K562 (cell line): ENCODE results near the gene DDX23. TPM values are rescaled to one million over a fixed set of nuclear protein-coding genes. Genes with fewer than 3 reads are reported as not detected.

Experiments used
- DNMT1 ChIP-seq: fragments of 450-650 bp; IDR thresholded peaks from 2 replicates; pipeline ENCODE4 v1.6.1; 2016; ENCODE audit warnings: antibody characterized with exemption, mild to moderate bottlenecking
- FOS ChIP-seq: IDR thresholded peaks from 3 replicates; pipeline ENCODE4 v1.6.1; 2011; ENCODE audit not compliant: insufficient read length; ENCODE audit errors: extremely low read depth
- KLF13 ChIP-seq: fragments of 450-650 bp; IDR thresholded peaks from 2 replicates; pipeline ENCODE4 v1.6.1; 2016; ENCODE audit warnings: missing genetic modification characterization, low read depth, mild to moderate bottlenecking, missing compliant biosample characterization, moderate library complexity, borderline replicate concordance
- PHB ChIP-seq: fragments of 250-450 bp; sonication (Bioruptor Pico); IDR thresholded peaks from 2 replicates; pipeline ENCODE4 v1.5.0; 2021
- PRDM10 ChIP-seq: fragments of 450-650 bp; IDR thresholded peaks from 2 replicates; pipeline ENCODE4 v1.6.1; 2018; ENCODE audit not compliant: partially characterized antibody
- RBM14 ChIP-seq: fragments of 200-400 bp; formaldehyde crosslinking; IDR thresholded peaks from 2 replicates; pipeline ENCODE4 v1.6.1; 2018; ENCODE audit warnings: low read depth, mild to moderate bottlenecking, low read length, moderate library complexity, borderline replicate concordance; ENCODE audit not compliant: insufficient read depth
- SIN3A ChIP-seq, 2 experiments: fragments of 150-350 bp in 1 of 2; IDR thresholded peaks; 2 replicates each; pipeline ENCODE4 v1.6.1; 2011 to 2016; ENCODE audit warnings: borderline replicate concordance in 2 of 2, low read depth in 2 of 2, low read length in 2 of 2, mild to moderate bottlenecking in 2 of 2, moderate library complexity in 2 of 2; ENCODE audit not compliant: control insufficient read depth in 1 of 2
- ZEB2 ChIP-seq: fragments of 450-650 bp; IDR thresholded peaks from 2 replicates; pipeline ENCODE4 v1.6.1; 2016
- ZFP36 ChIP-seq: fragments of 150-350 bp; IDR thresholded peaks from 2 replicates; pipeline ENCODE4 v1.6.1; 2018; ENCODE audit warnings: low read length, low read depth; ENCODE audit not compliant: partially characterized antibody
- polyA plus RNA-seq, 8 experiments: library from polyadenylated mRNA; depleted of rRNA in 4 of 8; stranded (reverse) in 5 of 8; unstranded in 3 of 8; fragments of >200 nt; fragmentation: Nextera tagmentation in 2 of 8; fragmentation: Illumina TruSeq in 1 of 8; extraction: Ambion mirVana in 2 of 8; extraction: Trizol in 1 of 8; gene quantifications; 2 replicates each; pipeline versions ENCODE4 v1.2.1 to v1.2.3, GENCODE V29; 2011 to 2014; ENCODE audit warnings: inconsistent platforms in 1 of 8, missing spikeins in 1 of 8
- total RNA-seq, 7 experiments: library from RNA; depleted of rRNA in 6 of 7; stranded (reverse); fragments of >200 nt in 6 of 7; fragmentation: Illumina TruSeq in 2 of 7; extraction: Trizol in 2 of 7; gene quantifications; 2 replicates each; pipeline versions ENCODE4 v1.2.1 to v1.2.3, GENCODE V29; 2011 to 2021; ENCODE audit warnings: low replicate concordance in 1 of 7
- TF ChIP-seq, protein P1 (sequence below), 2 experiments: fragments of 450-650 bp; IDR thresholded peaks; 2 replicates each; pipeline ENCODE4 v1.6.1; 2016; ENCODE audit warnings: mild to moderate bottlenecking in 2 of 2, borderline replicate concordance in 1 of 2, low read depth in 1 of 2, moderate library complexity in 1 of 2
- TF ChIP-seq, protein P2 (sequence below): fragments of 450-650 bp; IDR thresholded peaks from 2 replicates; pipeline ENCODE4 v1.7.1; 2018; ENCODE audit warnings: mild to moderate bottlenecking, low read depth; ENCODE audit not compliant: partially characterized antibody

Gene DDX23
- total and polyA plus RNA-seq, 9 of the 15 experiments (the other 6 are each of a cell fraction or from before 2014, with no cell fraction given), result 32.4 to 138 (median 104) TPM

- TF ChIP-seq PRDM10 (peak; percentile 45), KLF13 (tag) (no peak), FOS (peak; percentile 95), ZFP36 (no peak), DNMT1 (no peak), ZEB2 (no peak), PHB (CRISPR knock-in tag) (peak; percentile 62; the same call in 1 of the 2 replicates), SIN3A (IDR thresholded peaks at IDR 0.05; ENCODE audit: borderline replicate concordance in 2 of 2, control insufficient read depth in 1 of 2, low read depth in 2 of 2, low read length in 2 of 2) (0 out of 4 replicates have a peak, but pooled peaks of 1 of the 2 experiments have one; percentile 54), RBM14 (no peak)
- TF ChIP-seq, protein P1, sequence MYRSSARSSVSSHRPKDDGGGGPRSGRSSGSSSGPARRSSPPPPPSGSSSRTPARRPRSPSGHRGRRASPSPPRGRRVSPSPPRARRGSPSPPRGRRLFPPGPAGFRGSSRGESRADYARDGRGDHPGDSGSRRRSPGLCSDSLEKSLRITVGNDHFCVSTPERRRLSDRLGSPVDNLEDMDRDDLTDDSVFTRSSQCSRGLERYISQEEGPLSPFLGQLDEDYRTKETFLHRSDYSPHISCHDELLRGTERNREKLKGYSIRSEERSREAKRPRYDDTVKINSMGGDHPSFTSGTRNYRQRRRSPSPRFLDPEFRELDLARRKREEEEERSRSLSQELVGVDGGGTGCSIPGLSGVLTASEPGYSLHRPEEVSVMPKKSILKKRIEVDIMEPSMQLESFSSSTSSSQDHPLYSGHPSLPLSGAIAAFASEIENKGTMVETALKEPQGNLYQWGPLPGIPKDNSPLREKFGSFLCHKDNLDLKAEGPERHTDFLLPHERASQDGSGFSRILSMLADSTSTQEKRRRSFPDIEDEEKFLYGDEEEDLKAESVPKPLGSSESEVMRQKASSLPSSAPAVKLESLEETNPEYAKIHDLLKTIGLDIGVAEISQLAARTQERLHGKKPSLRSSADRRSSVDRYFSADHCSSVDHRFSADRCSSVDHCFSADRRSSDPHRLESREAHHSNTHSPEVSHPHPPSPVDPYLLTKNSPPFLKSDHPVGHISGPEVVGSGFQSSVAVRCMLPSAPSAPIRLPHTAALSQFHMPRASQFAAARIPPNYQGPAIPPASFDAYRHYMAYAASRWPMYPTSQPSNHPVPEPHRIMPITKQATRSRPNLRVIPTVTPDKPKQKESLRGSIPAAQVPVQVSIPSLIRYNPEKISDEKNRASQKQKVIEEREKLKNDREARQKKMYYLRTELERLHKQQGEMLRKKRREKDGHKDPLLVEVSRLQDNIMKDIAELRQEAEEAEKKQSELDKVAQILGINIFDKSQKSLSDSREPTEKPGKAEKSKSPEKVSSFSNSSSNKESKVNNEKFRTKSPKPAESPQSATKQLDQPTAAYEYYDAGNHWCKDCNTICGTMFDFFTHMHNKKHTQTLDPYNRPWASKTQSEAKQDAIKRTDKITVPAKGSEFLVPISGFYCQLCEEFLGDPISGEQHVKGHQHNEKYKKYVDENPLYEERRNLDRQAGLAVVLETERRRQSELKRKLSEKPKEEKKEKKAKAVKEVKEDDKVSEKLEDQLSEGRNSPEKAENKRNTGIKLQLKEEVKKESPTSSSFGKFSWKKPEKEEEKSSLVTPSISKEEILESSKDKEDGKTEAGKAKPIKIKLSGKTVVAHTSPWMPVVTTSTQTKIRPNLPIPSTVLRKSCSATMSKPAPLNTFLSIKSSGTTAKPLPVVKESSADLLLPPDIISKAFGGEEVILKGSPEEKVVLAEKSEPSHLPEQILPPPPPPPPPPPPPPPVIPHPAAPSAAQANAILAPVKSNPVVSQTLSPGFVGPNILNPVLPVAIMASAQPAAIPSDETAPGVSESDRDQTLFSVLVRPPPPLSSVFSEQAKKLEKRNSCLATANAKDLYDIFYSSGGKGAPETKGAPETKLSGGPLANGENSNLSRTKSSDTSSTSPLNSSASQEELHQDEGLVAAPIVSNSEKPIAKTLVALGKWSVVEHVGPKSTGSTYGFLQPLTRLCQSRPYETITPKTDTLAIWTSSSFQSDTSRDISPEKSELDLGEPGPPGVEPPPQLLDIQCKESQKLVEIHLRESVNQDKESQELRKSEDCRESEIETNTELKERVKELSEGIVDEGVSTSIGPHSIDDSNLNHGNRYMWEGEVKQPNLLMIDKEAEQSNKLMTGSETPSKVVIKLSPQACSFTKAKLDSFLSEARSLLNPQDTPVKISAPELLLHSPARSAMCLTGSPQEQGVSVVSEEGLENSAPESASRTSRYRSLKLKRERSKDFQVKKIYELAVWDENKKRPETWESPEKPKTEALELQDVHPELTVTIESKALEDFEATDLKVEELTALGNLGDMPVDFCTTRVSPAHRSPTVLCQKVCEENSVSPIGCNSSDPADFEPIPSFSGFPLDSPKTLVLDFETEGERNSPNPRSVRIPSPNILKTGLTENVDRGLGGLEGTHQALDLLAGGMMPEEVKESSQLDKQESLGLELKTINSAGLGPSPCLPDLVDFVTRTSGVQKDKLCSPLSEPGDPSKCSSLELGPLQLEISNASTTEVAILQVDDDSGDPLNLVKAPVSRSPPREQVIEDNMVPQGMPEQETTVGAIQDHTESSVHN (IDR thresholded peaks at IDR 0.05; ENCODE audit: borderline replicate concordance in 1 of 2, low read depth in 1 of 2), result no peak
- TF ChIP-seq, protein P2, sequence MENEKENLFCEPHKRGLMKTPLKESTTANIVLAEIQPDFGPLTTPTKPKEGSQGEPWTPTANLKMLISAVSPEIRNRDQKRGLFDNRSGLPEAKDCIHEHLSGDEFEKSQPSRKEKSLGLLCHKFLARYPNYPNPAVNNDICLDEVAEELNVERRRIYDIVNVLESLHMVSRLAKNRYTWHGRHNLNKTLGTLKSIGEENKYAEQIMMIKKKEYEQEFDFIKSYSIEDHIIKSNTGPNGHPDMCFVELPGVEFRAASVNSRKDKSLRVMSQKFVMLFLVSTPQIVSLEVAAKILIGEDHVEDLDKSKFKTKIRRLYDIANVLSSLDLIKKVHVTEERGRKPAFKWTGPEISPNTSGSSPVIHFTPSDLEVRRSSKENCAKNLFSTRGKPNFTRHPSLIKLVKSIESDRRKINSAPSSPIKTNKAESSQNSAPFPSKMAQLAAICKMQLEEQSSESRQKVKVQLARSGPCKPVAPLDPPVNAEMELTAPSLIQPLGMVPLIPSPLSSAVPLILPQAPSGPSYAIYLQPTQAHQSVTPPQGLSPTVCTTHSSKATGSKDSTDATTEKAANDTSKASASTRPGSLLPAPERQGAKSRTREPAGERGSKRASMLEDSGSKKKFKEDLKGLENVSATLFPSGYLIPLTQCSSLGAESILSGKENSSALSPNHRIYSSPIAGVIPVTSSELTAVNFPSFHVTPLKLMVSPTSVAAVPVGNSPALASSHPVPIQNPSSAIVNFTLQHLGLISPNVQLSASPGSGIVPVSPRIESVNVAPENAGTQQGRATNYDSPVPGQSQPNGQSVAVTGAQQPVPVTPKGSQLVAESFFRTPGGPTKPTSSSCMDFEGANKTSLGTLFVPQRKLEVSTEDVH, result no peak
Measured at GRCh38 chr12:48865281-48866051, 13.5 kb upstream of the DDX23 start, which contains the start of gene RND1 (continued).
